Heart right ventricle (tissue), 16 donors: ENCODE results near the gene ZNF575. TPM values are rescaled to one million over a fixed set of nuclear protein-coding genes. Genes with fewer than 3 reads are reported as not detected.

Experiments used
- ATAC-seq, 8 donors: fragments of 200-7000 bp; cut with Tn5 transposase; one replicate each; pipeline ENCODE4 v1.9.1; 2020; ENCODE audit warnings: mild to moderate bottlenecking in 8 of 8, moderate library complexity in 8 of 8, moderate number of reproducible peaks in 1 of 8
- DNase-seq, 2 donors: peaks; one replicate each; pipeline ENCODE4 v3.0.0-alpha.2; 2020
- H3K27ac ChIP-seq, 10 donors: fragments of 200-600 bp; sonication (generic) in 2 of 10; one replicate each; pipeline versions ENCODE4 v1.5.0 to v1.8.0; 2020 to 2022; ENCODE audit warnings: mild to moderate bottlenecking in 3 of 10
- H3K27me3 ChIP-seq, 7 donors: fragments of 200-600 bp; one replicate each; pipeline ENCODE4 v1.8.0; 2021 to 2022; ENCODE audit warnings: mild to moderate bottlenecking in 2 of 7
- H3K36me3 ChIP-seq, 9 donors: fragments of 200-600 bp; sonication (generic) in 1 of 9; one replicate each; pipeline versions ENCODE4 v1.5.0 to v1.8.0; 2020 to 2022; ENCODE audit warnings: mild to moderate bottlenecking in 2 of 9
- H3K4me1 ChIP-seq, 9 donors: fragments of 200-600 bp; sonication (generic) in 1 of 9; one replicate each; pipeline versions ENCODE4 v1.5.0 to v1.8.0; 2020 to 2022; ENCODE audit warnings: mild to moderate bottlenecking in 4 of 9
- H3K4me3 ChIP-seq, 10 donors: fragments of 200-600 bp; sonication (generic) in 2 of 10; one replicate each; pipeline versions ENCODE4 v1.5.0 to v1.8.0; 2020 to 2022; ENCODE audit warnings: mild to moderate bottlenecking in 7 of 10, moderate library complexity in 2 of 10
- H3K9me3 ChIP-seq, 11 donors: fragments of 200-600 bp in 10 of 11; sonication (generic) in 2 of 11; one replicate each; pipeline versions ENCODE4 v1.5.0 to v1.8.0; 2013 to 2022; ENCODE audit warnings: mild to moderate bottlenecking in 2 of 11, control low read depth in 1 of 11, moderate library complexity in 1 of 11
- WGBS, 2 donors: extraction: QIAGEN DNeasy Blood & Tissue Kit; methylation state at CpG; one replicate each; pipeline ENCODE4 v1.1.7; 2013; ENCODE audit warnings: inconsistent platforms in 1 of 2; 5-methylcytosine and 5-hydroxymethylcytosine counted together
- intact Hi-C, 10 donors: fragments of 100-400 bp; cut with DNase I; formaldehyde crosslinking; loops; one replicate each; pipeline versions ENCODE4 v1.11.1 to v1.14.2; 2022
- polyA plus RNA-seq, 2 donors: library from polyadenylated mRNA; stranded (reverse); fragments of 200-250 nt; gene quantifications; one replicate each; pipeline ENCODE4 v1.2.3, GENCODE V29; 2013
- total RNA-seq, 10 donors: library from RNA; stranded (reverse); fragmentation: NEBNext Ultra II Directional in 3 of 10; extraction: Animal tissue kit (Norgen Biotek cat#: 25700) in 3 of 10; gene quantifications; one replicate each; pipeline versions ENCODE4 v1.2.1 to v1.2.4, GENCODE V29; 2021 to 2023
- TF ChIP-seq, protein P1 (sequence below), 9 donors: fragments of 200-600 bp; sonication (generic) in 2 of 9; IDR thresholded peaks; one replicate each; pipeline versions ENCODE4 v1.5.0 to v1.8.0; 2021 to 2022; ENCODE audit warnings: antibody characterized with exemption in 9 of 9, mild to moderate bottlenecking in 5 of 9, moderate library complexity in 1 of 9
- donor health status: Arrhythmogenic right ventricular cardiomyopathy.
- donor health status: ischemic (EF 13 %, LVEDD 7.1; RV severe dilation, severe dysfunction).
- donor health status: healthy with polysubstance abuse.
- donor health status: DM: no; HTN: yes; CAD: no.
- donor health status: DM: no; HTN: no; CAD: no.
- donor health status: ischemic (EF 25% LVEDD 6.9; RV normal size, moderate dysfunction).
- donor health status: ischemic (EF 25% LVEDD 5.7; RV mildly dilated, moderate dysfunction).
- donor health status: healthy.
- donor health status: DM: yes; HTN: yes; CAD: no.
- donor health status: Ischemic cardiomyopathy.
- donor health status: ischemic (EF 35%, LVEDD 5.7; RV mildly dilated, moderate dysfunction).
- donor health status: nonischemic (EF 11% LVEDD 7.7; RV severe dilation, severe dysfunction).
- donor health status: DM: yes; HTN: yes; CAD: no.
- donor health status: PGD.
- donor health status: ischemic (EF 29% LVEDD 5.4; RV normal size, mild dysfunction).
- donor health status: nonischemic (EF 23%, LVEDD 6.1; RV moderate dilation, normal function).

Gene ZNF575
- total and polyA plus RNA-seq, 12 donors = 0.45 to 2.0 (median 1.2) TPM

GRCh38 chr19:43488179-43488578 lies 44.8 kb upstream of the ZNF575 start:
- Histone ChIP-seq H3K36me3 (peaks cover 0 to 17% (median 0%) of the 10 kb centered on the region in 9 donors), H3K9me3 (no peaks in the 10 kb centered on the region), H3K4me3 (no peak overlapping the region), H3K27ac (no peak overlapping the region), H3K4me1 (peaks cover 0 to 5% (median 0%) of the 10 kb centered on the region in 9 donors), H3K27me3 (no peaks in the 10 kb centered on the region)
- WGBS, 2 donors = 93 to 94% methylated on average over 8 of the region's 8 CpGs
- intact Hi-C loops = no loop called here
- TF ChIP-seq, protein P1, sequence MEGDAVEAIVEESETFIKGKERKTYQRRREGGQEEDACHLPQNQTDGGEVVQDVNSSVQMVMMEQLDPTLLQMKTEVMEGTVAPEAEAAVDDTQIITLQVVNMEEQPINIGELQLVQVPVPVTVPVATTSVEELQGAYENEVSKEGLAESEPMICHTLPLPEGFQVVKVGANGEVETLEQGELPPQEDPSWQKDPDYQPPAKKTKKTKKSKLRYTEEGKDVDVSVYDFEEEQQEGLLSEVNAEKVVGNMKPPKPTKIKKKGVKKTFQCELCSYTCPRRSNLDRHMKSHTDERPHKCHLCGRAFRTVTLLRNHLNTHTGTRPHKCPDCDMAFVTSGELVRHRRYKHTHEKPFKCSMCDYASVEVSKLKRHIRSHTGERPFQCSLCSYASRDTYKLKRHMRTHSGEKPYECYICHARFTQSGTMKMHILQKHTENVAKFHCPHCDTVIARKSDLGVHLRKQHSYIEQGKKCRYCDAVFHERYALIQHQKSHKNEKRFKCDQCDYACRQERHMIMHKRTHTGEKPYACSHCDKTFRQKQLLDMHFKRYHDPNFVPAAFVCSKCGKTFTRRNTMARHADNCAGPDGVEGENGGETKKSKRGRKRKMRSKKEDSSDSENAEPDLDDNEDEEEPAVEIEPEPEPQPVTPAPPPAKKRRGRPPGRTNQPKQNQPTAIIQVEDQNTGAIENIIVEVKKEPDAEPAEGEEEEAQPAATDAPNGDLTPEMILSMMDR (IDR thresholded peaks at IDR 0.05) = no peak
- ATAC-seq (no peak), DNase-seq (no peak)

GRCh38 chr19:43489310-43489709 lies 43.7 kb upstream of the ZNF575 start:
- intact Hi-C loops = no loop called here
- TF ChIP-seq, protein P1 (IDR thresholded peaks at IDR 0.05) = no peak
- peak in 1 of 2 donors; percentile 33 for DNase-seq
- Histone ChIP-seq H3K4me3 (no peak overlapping the region), H3K9me3 (no peaks in the 10 kb centered on the region), H3K27ac (peak overlapping the region in 1 of 10 donors; percentile 26), H3K4me1 (peaks cover 0 to 5% (median 0%) of the 10 kb centered on the region in 9 donors), H3K36me3 (peaks cover 0 to 28% (median 0%) of the 10 kb centered on the region in 9 donors), H3K27me3 (no peaks in the 10 kb centered on the region)
- peak in 6 of 8 donors; percentile 22 to 81 (median 68) for ATAC-seq
- 61 to 62% methylated on average over 5 of the region's 5 CpGs for WGBS, 2 donors

GRCh38 chr19:43489979-43490599 lies 42.9 kb upstream of the ZNF575 start:
- Histone ChIP-seq H3K27me3 (no peaks in the 10 kb centered on the region), H3K27ac (peak overlapping the region in 1 of 10 donors; percentile 34), H3K4me1 (peaks cover 0 to 5% (median 0%) of the 10 kb centered on the region in 9 donors), H3K9me3 (no peaks in the 10 kb centered on the region), H3K4me3 (no peak overlapping the region), H3K36me3 (peaks cover 0 to 34% (median under 1%) of the 10 kb centered on the region in 9 donors)
- WGBS, 2 donors = 89 to 93% methylated on average over 7 of the region's 7 CpGs
- DNase-seq = no peak
- intact Hi-C loops = no loop called here
- ATAC-seq = no peak
- TF ChIP-seq, protein P1 (IDR thresholded peaks at IDR 0.05) = no peak

DNA sequence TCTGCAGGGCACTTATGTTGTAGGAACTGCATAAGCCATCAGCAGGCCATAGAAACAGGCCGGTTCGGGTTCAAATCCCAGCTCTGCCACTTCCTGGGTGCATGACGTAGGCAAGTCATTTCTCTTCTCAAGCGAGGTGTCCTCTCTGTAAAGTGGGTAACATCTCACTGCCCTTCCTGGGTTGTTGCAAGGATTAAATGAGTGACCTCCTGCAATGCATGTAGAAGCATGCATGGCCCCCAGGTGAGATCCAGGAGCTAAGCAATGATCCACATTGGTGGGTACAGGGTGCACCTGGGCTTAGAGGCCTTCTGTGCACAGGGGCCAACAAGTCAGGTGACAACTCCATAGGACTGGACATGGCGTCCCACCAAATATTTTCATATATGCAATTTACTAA lies 42.2 kb upstream of the ZNF575 start:
- H3K4me3 ChIP-seq = no peak overlapping the region
- 95 to 96% methylated on average over 5 of the region's 5 CpGs for WGBS, 2 donors
- no peaks in the 10 kb centered on the region for H3K27me3 ChIP-seq
- H3K4me1 ChIP-seq = peaks cover 0 to 5% (median 0%) of the 10 kb centered on the region in 9 donors
- no peaks in the 10 kb centered on the region for H3K9me3 ChIP-seq
- H3K36me3 ChIP-seq = peaks cover 0 to 41% (median 6%) of the 10 kb centered on the region in 9 donors
- no peak overlapping the region for H3K27ac ChIP-seq
- intact Hi-C loops = no loop called here
- no peak for ATAC-seq
- TF ChIP-seq, protein P1 (IDR thresholded peaks at IDR 0.05) = no peak
- no peak for DNase-seq
